Stimulated activated CD8-positive, alpha-beta memory T cell treated with anti-CD3 and anti-CD28 coated beads, Interleukin-4, amount 100 ng/mL, for 4 hours (primary cell): ENCODE data around the gene BTK.

Experiments
- DNase-seq, 2 donors: peaks; one replicate each; pipeline ENCODE4 v3.0.0-alpha.2; 2020; ENCODE audit warnings: low read depth in 2 of 2, low spot score in 1 of 2

The BTK gene

DNA sequence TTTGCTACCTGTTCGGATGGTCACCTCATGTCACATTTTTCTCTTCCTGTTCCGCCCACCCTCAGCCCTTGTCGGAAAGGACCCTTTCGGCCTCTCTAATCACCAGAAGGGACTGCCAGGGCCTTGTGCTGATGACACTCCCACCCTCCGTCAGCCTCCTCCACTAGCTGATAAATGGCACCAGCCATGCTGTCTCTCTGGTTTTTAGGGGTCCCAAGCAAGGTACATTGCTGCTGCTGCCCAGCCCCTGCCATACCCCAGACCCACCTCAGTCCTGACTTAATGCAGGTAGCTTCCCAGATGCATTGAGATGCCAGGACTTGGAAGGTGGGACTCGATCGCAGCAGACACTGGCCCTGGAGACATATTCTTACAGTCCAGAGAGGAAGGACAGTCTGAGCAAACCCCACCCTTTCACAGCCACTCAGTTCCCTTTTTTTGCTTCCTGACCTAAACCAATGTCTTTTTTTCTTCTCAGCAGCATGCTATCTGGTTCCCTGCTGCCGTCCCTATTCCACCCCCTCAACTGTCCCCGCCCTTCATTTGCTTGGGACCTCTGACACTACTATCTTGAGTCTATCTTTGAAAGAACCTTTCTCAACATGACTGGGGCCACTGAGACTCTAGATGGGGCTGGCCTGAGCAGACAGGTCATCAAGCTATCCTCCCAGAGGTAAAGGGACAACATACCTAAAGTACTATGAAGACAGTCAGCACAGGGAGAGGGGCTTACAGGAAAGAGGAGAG is at the start of gene BTK:
Gene BTK, minus strand, starts transcription at position 397 of the 747 bp plus-strand sequence. CDS start 10,907 bp downstream, outside the sequence.
- no peak for DNase-seq

GRCh38 chrX:101430457-101431078 is 44.6 kb upstream of the BTK start:
- no peak for DNase-seq

GRCh38 chrX:101429934-101430333 is 43.9 kb upstream of the BTK start:
- no peak for DNase-seq

GRCh38 chrX:101427954-101428353 is 42.0 kb upstream of the BTK start:
- DNase-seq: no peak

GRCh38 chrX:101419489-101419888 is 33.5 kb upstream of the BTK start:
- no peak for DNase-seq

GRCh38 chrX:101417981-101418841 is 32.2 kb upstream of the BTK start:
- no peak for DNase-seq

GRCh38 chrX:101417190-101417589 is 31.2 kb upstream of the BTK start:
- DNase-seq: no peak

DNA sequence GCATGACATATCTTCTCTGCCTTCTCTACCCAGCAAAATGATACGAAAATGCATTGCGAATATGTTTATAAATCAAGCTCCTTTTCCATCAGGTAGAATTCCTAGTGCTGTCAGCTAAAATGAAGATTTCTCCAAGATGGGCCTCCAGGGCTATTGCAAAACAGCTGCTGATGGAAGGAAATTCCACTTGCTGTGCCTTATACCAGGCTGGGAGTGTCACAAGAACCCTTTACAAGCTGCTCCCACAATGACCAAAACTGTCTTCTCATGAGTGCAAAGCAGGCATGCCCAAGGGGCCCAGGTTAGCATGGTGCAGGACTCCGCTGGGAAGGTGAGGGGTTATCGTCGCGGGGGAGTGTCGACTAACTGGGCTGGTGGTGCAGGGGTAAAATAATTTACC is 30.7 kb upstream of the BTK start:
- DNase-seq: no peak

- DNase-seq: no peak
Measured at GRCh38 chrX:101415180-101416145, 29.5 kb upstream of the BTK start.

DNA sequence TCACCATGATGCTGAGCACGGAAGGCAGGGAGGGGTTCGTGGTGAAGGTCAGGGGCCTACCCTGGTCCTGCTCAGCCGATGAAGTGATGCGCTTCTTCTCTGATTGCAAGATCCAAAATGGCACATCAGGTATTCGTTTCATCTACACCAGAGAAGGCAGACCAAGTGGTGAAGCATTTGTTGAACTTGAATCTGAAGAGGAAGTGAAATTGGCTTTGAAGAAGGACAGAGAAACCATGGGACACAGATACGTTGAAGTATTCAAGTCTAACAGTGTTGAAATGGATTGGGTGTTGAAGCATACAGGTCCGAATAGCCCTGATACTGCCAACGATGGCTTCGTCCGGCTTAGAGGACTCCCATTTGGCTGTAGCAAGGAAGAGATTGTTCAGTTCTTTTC is 26.0 kb upstream of the BTK start:
- no peak for DNase-seq

- DNase-seq: no peak
Measured at GRCh38 chrX:101410461-101410860, 24.5 kb upstream of the BTK start.

- no peak for DNase-seq
Measured at GRCh38 chrX:101409043-101409442, 23.1 kb upstream of the BTK start.

DNA sequence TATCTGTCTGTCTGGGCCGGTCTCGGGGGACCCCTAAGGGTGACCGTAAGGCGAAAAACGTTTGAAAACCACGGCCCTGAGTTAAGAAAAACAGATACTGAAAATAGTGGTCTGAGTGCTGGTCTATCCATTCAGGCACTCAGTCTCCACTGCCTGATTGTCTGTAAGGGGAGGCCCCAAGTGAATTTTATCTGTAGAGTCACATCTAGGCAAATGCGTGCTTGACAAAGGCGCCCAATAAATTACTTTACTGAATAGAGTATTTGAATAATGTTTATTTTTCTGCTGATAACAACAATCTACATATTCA is 22.5 kb upstream of the BTK start:
- DNase-seq: no peak

GRCh38 chrX:101407748-101408531 is 21.9 kb upstream of the BTK start, which contains the start of the genes GLA and HNRNPH2:
Gene GLA (minus strand): TSS chrX:101407925. CDS start chrX:101407903, 22 bp downstream.
Gene HNRNPH2 (plus strand): TSS chrX:101408222. CDS start chrX:101411989, 3,767 bp downstream.
- DNase-seq: peak; percentile 69 to 74

DNA sequence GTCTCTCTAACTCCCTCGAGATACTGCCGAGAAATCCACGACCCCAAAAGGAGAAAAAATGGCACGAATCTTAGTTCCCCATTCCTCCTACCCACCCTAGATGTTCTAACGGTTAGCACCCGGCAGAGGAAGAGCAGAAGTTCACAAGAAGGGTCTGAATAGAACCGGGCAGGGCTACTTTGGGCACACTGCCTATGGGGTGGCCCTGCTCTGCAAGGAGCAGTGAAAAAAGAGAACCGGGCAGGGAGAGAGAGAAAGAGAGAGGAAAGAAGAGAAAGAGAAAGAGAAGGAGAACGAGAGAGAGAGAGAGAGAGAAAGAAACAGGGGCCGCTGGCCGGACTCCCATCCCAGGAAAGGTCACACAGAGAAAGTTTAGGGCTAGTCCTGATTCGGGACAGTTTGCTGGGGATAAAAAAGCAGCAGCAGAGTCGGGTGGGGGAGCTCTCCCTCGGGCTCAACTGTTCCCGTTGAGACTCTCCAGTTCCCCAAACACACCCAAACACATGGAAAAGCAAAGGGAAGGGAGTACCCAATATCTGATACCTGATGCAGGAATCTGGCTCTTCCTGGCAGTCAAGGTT is 21.3 kb upstream of the BTK start:
- no peak for DNase-seq

DNA sequence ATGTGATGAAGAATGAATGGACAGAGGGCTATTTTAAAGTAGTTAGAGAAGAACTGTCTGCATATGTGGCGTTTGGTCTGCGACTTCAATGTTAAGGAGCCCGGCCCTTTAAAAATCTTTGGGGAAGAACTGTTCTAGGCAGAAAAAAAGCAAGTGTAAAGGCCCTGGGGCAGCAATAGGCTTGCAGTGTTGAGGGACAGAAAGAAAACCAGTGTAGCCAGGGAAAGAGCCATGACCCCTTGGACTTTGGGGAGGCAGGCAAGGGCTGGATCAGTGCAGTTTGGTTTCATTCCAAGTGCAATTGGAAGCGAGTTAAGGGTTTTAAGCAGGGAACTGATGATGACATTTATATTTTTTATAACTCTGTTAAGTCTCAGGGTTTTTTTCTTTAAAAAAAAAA is 13.8 kb upstream of the BTK start:
- no peak for DNase-seq

- no peak for DNase-seq
Measured at GRCh38 chrX:101398694-101399093, 12.7 kb upstream of the BTK start.

GRCh38 chrX:101397779-101398178 is 11.8 kb upstream of the BTK start:
- no peak for DNase-seq

DNA sequence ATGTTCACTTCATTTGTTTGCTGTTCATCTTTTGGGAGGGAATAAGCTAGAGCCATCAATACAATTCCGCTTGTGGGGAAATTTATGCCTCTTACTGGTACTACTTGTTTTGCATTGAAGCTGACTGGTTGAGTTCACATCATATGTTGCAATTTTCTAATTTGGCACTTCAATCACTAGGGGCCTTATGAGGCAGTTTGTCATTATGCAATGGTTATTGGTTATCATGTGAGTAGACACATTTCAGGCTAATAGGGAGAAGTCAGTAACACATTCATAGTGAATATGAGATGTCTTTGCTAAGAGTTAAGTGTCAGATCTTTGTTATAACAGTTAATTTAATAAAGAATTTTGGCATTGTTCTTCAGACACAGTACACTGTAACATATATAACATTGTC is 9.8 kb upstream of the BTK start:
- DNase-seq: no peak

- no peak for DNase-seq
Measured at GRCh38 chrX:101394372-101394771, 8.4 kb upstream of the BTK start.
